ENCODE results near the gene FOXP3.
A peak's percentile ranks its signal among the peaks of the same experiment; 100 is the strongest.

Gene FOXP3

DNA sequence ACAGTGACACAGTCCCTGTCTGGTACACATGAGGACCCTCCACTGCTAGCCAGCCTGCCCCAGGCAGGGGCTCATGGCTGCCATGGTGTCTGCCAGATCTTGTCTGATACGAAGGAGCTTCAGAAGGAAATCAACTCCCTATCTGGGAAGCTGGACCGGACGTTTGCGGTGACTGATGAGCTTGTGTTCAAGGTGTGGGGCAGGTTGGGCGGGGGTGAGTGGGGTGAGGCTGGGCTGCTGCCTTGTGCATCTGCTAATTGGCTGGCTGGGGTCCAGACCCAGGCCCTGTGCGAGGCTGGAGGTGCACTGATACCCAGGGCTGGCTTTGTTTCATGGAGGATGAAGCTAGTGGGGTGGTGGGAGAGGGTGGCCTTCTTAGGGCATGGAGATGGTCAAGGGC lies 15.4 kb downstream of the FOXP3 start:
- DNase-seq: no peak

DNA sequence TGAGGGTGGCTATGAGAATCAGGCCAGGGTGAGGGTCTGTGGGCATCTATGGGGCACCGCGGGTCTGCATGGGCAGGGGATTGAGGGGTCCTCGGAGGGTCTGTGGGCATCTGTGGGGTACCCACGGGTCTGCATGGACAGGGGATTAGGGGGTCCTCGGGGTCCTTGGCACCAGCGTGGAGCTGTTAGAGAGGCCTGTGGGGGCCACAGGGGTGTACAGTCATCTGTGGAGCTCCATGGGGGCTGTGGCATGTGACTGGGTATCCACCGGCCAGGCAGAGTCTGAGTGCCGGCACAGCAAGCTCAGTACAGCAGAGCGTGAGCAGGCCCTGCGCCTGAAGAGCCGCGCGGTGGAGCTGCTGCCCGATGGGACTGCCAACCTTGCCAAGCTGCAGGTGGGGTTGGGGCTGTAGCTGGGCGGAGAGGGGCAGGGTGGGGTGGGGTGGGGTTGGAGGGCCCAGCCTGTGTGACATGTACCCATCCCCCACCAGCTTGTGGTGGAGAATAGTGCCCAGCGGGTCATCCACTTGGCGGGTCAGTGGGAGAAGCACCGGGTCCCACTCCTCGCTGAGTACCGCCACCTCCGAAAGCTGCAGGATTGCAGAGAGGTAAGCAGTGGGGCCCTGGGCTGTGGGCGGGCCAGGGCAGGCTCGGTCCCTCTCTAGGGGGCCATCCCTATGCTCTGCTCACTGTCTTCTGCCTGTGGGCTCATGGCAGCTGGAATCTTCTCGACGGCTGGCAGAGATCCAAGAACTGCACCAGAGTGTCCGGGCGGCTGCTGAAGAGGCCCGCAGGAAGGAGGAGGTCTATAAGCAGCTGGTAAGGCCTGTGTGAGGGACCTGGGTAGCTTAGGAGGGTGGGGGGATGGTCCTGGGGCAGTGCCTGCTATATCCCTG lies 16.3 kb downstream of the FOXP3 start:
- DNase-seq: no peak

DNA sequence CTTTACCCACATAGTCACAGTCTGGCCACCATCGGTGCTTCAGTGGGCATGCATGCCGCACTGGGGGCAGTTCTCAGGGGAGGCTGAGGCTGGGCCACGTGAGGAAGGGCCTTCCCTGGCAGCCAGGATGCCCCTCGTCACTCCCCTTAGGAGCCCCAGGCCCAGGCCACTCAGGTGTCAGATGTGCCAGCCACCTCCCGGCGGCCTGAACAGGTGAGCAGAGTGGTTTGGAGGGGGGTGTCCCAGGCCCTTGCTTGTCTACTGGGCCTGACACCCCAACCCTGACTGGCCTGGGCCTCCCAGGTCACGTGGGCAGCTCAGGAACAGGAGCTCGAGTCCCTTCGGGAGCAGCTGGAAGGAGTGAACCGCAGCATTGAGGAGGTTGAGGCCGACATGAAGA lies 17.2 kb downstream of the FOXP3 start:
- no peak for DNase-seq

DNA sequence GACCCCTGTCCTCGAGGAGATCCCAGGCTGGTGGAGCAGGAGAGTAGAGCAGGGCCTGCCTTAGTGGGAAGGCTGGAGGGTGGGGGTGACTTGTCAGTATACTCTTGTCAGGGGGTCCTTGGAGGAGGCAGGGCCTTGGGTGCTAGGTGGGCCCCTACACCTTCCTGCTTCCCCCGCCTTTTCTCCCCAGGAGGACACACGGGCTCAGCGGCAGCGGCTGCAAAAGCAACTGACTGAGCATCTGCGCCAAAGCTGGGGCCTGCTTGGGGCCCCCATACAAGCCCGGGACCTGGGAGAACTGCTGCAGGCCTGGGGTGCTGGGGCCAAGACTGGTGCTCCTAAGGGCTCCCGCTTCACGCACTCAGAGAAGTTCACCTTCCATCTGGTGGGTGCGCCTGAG lies 18.0 kb downstream of the FOXP3 start:
- no peak for DNase-seq

DNA sequence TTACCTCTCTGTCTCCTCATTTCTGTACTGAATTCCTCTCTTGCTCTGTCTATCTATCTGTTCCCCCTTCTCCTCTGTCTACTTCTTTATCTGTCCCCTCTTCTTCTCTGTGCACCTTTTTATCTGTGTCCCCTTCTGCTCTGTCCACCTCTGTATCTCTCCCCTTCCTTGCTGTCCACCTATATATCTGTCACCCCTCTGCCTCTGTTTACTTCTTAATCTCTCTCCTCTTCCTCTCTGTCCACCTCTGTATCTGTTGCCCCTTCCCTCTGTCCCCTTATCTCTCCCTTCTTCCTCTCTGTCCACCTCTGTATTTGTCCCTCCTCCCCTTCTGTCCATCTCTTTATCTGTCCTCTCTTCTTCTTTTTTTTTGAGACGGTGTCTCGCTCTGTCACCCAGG lies 20.3 kb downstream of the FOXP3 start:
- no peak for DNase-seq

DNA sequence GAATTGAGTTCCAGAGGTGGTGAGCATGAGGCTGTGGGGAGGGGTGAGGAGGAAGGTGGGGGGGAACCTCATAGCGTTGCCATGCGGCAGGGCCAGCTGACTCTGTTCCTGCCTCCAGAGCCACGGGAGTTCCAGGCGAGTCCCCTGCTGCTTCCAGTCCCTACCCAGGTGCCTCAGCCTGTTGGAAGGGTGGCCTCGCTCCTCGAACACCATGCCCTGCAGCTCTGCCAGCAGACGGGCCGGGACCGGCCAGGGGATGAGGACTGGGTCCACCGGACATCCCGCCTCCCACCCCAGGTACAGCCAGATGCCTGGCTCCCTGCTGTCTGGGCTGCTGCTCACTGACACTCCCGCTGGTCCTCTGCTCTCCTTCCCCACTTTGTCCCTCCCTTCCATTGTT lies 21.3 kb downstream of the FOXP3 start:
- no peak for DNase-seq

DNA sequence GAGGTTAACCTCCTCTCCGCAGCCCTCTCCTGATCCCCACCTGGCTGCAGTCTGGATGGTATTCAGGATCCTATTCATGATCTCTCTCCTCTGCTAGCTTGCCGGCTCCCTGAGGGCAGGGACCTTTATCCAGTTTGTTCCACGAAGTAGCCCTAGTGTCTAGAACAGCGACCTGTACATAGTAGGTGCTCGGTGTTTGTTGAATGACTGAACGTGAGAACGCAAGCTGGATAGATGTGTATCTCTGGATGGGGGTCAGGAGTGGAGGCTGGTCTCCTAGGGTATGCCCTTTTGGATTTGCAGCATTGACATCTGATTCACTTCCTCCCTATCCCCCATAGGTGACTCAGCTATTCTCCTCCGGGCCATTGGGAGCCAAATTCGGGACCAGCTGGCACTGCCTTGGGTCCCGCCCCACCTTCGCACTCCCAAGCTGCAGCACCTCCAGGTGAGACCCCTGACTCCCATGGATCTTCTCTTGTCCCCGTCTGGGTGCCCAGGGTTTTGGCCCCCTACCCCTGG lies 21.9 kb downstream of the FOXP3 start:
- DNase-seq: no peak

DNA sequence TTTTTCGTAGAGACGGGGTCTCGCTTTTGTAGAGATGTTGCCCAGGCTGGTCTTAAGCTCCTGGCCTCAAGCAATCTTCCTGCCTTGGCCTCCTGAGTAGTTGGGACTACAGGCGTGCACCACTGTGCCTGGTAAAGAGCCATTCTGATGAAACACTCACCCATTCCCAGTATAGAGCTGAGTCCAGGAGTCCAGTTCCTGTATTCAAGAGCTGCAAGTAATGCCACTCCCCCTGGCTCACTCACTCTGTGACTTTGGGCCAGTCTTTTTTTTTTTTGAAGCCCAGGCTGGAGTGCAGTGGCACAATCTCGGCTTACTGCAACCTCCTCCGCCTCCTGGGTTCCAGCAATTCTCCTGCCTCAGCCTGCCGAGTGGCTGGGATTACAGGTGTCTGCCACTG lies 25.8 kb downstream of the FOXP3 start:
- DNase-seq: peak; percentile 11

DNA sequence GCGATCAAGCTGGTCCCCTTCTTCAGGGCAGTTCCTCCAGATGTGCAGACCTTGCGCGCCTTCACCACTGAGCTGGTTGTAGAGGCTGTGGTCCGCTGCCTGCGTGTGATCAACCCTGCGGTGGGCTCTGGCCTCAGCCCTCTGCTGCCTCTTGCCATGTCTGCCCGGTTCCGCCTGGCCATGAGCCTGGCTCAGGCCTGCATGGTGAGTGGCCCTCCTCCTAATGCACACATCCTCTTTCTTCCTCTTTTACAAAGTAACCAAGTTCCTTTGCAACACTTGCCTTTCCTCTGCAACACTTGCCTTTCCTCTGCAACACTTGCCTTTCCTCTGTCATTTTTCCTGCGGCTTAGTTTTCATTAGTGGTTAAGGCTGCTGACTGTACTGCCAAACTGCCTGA lies 27.4 kb downstream of the FOXP3 start:
- peak; percentile 70 for DNase-seq

DNA sequence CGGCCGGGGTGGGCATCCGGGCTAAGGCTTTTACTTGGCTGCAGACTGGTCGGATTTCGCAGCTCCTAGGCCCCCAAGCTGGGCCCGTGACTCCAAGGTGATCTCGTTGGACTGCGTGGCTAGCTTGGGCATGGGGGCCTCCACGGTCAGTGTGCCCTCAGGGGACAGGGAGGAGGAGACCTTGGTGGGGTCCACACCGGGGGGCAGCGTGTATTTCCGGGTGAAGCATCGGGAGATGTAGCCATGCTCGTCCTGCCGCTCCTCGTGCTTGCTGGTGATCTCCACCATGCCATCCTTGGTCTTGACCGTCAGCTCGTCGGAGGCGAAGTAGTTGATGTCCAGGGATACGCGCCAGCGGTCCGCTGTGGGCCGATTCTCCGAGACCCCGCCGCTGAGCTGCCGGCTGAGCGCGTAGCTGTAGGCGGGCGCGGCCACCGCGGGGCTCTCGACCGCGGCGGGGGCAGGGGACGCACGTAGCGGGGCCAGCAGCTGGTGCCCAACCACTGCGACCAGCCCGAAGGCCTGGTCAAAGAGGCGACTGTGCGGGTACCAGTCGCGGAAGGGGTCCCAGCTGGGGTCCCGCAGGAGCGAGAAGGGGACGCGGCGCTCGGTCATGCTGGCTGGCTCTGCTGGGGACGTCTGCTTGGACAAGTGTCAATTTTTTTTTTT lies 30.5 kb downstream of the FOXP3 start:
- DNase-seq: no peak

DNA sequence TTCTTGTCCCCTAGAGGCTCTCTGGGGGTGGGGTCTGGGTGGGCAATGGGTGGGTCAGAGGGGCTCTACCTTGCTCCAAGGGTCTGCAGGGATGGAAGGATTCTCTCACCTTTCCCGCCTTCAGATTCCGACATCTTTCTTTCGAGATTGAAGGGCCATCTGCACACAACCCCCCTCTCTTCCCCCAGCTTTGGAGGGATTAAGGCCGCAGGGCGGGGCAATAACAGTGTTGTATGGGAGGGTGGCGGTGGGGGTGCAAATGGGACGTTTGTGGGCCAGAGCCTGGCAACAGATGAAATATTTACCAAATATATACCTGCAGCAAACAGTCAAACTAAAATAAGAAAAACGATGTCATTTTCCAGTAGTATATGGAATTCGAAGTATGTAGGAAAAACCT lies 31.3 kb downstream of the FOXP3 start, which contains the start of gene CACNA1F:
Gene CACNA1F, minus strand, starts transcription at position 165 of the 400 bp plus-strand sequence. Its CDS starts 31 bp downstream, at position 134.
- no peak for DNase-seq

DNA sequence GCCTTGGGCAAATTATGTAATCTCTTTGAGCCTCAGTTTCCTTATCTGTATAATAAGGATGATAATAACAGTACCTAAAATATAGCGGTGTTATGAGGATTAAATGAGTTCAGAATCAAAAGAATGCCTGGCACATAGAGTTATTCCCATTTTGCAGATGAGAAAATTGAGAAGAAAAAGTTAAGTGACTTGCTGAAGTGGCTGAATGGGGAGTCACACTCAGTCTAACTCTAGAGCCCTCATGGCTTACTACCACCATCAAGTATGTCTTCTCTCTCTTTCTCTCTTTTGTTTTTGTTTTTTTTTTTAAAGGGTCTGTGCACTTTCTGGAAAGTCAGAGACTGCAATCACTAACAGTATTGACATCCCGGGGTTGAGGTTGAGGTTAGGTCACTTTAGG lies 32.0 kb downstream of the FOXP3 start:
- DNase-seq: no peak

DNA sequence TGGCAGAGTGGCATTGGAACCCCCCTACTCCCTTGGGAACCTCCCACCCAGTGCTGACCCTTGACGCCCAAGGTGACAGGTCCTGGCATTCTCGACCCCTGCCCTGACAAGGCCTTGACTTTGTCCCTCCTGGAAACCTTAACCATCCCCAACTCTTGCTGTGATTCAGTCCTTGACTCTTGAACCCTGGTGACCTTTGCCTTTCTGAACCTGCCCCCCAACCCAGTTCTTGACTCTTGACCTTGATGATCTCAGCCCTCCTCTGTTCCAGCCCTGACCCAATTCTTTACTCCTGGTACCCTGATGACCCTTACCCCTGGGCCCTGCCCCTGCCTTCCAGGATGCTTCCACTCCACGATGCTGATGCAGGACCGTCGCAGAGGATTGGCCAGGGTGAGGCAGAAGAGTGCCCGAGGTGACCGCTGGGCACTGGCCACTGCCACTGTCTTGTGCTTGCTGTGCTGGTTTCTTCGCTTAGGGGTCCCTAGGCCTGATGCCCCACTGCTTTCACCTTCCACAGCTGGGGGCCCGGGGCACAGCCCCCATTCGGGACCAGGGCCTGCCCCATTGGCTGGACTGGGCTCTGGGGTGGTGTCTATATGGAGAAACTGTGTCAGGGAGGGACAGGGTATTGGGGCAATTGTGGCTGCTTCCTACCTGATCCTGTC lies 33.0 kb downstream of the FOXP3 start:
- no peak for DNase-seq

DNA sequence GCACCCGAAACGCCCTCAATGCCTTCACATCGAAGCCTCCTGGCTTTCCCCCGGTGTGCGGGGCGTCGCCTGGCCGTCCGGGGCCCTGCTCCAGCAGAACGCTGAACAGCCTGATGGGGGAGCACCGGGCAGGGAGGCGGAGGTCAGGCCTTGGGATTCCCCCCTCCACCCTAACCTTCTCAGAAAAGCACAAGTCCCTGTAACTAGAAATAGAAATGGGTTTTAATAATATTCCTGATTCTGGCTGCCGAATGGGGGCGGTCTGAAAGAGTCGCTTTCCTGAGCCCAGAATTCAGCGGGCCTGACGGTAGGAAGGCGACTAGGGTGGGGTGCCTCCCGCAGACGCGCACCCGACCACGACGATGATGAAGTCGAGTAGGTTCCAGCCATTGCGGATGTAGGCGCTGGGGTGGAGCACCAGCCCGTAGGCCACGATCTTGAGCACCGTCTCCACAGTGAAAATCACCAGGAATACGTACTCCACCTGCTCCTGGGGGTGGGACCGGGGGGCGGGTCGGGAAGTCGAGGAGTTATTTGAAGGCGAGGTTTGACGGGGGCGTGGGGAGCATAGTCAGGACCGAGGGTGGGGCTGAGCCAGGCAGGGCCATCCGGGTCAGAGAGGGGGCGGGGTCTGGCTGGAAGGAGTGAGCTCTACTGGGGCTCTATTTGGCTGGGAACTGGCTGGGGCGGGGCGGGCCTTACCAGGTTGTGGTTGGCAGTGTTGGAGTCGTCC lies 33.8 kb downstream of the FOXP3 start:
- DNase-seq: peak; percentile 52

DNA sequence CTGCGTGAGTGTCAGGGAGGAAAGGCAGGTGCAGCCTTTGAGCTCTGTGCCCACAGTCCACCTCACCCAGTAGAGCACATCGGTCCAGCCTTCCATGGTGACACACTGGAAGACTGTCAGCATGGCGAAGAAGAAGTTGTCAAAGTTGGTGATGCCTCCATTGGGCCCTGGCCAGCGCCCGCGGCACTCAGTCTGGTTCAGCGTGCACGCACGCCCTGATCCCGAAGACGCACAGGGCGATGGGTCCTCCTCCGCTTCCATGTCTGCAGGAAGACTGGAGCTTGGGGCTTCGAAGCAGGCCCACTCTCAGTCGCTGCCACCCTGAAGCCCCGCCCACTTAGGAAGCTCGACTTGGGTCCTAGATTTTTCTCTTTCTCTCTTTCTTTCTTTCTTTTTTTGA lies 36.3 kb downstream of the FOXP3 start:
- no peak for DNase-seq

DNA sequence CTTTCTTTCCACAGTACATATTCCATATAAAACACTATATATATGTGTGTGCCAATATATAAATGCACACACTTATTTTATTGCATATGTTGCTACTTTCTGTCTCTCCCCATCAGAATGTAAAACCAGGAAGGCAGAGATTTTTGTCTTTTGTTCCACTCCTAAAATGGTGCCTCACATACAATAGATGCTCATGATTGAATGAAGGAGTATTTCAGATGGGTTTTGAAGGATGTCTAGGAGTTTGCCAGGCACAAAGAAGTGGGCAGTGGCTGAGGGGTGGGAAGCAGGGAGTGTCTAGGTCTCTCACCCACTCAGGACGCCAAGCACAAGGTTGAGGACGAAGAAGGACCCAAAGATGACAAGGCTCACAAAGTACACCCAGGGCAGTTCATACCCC lies 36.8 kb downstream of the FOXP3 start:
- no peak for DNase-seq

DNA sequence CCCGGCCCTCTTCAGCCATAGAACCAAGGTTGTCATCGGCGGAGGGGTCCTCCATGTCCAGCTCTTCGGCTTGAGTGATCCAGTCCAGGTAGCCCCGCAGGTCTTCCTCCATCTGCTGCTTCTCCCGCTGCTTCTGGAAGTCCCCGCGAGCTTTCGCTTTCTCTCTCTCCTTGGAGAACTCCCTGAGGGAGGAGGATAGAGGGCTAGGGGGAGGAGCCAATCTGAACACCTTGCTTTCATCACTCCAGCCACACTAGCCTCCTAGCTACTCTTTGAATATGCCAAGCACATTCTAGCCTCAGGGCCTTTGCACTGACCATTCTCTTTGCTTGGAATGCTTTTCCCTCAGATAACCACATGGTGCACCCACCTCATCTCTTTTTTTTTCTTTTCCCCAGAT lies 37.6 kb downstream of the FOXP3 start:
- no peak for DNase-seq

DNA sequence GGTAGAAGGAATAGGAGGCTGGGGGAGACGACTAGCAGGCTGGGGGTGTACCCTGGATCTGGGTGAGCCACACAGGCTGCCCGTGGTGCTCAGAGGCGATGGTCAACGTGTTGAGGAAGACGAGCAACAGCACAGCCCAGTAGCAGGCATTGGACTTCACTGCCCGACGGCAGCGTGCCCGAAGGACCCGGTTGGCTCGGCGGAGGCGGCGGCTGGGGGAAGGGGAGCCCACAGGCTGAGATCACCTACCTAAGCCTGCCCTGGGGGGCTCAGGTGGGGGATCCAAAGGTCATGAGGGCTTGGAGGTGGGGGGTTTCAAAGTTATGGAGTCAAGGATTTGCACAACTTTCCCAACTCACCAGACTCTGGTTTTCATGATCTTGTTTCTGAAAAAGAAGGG lies 38.7 kb downstream of the FOXP3 start:
- DNase-seq: no peak

DNA sequence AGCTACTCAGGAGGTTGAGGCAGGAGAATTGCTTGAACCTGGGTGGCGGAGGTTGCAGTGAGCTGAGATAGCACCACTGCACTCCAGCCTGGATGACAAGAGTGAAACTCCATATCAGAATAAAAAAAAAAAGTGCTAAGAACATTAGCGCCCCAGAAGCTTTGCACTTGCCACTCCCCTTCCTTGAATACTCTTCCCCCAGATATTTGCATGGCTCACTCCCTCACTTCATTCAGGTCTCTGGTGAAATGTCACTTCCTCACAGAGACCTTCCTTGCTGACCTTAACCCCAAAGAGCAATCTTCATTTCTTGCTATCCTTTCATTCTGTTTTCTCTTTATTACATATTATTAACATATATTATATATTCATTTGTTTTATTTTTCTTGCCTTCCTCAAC lies 42.6 kb downstream of the FOXP3 start:
- no peak for DNase-seq

DNA sequence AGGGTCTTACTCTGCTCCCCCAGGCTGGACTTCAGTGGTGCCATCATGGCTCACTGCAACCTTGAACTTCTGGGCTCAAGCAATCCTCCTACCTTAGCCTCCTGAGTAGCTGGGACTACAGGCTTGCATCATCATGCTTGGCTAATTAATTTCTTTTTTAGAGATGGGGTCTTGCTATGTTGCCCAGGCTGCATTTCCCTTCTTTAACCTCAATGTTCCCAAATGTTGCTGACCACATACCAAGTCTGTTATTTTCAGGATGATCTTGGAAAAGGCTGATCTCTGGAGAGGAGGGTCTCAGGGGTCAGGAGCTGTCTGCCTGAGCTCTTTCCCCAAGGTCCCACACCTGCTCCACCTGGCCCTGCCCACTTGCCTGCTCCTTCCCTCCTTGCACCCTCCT lies 44.4 kb downstream of the FOXP3 start:
- no peak for DNase-seq

DNA sequence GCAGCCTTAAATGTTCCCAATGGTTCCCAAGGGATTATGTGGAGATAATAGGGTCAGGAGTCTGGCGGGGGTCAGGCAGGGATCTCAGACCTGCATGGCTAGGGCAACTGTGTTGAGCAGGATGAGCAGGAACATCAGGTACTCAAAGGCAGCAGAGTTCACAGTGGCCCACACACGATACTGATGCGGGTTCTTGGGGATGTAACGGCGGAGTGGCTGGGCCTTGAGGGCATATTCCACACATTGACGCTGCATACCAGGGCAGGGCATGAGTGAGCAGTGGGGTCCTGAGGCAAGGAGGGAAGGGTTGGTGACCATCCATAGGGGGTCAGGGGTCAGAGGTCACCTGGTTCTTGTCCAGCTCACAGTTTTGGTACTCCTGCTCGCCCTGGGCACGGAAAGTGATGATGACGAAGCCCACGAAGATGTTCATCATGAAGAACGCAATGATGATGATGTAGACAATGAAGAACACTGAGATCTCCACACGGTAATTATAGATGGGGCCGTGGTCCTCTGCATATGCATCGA lies 49.4 kb downstream of the FOXP3 start:
- DNase-seq: no peak

DNA sequence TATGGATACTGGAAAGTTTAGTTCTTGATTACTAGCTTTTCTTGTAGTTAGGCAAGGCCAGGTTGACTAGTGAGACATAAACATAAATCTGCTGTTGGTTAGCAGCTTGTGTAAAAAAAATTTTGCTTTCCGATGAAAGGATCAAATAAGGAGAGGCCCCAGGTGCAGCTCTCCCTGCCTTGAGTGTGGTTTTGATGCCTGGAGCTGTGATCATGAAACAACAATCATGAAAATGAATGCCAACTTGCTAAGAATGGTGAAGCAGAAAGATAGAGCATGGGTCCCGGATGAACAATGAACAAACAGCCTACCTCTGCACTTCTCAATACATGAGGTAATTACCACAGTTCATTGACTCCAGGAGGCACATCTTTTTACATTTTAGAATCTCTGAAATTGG lies 50.1 kb downstream of the FOXP3 start:
- DNase-seq: no peak

DNA sequence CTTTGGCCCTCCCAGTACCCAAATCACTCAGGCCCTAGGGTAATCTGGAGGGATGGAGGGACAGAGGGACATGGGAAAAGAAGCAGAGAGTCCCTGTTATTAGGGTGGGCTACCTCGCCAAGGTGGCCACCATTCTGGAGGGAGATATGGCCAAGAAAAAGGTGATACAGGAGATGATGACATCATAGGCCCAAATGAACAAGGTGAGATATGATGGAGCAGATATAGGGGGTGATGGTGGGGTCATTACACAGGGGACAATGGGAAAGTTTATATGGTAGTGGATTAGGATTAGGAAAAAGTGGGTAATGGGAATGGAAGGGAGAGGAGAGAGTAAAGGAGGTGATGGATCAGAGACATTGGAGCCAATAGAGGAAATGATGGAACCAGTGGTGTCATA lies 51.6 kb downstream of the FOXP3 start:
- DNase-seq: no peak

All from suppressor macrophage treated with lipopolysaccharide for 4 hours (primary cell).